ENCODE data around the gene PARD6B.
"Not testable (repeated sequence)": the region's sequence is repeated elsewhere in the genome, so short reads cannot be mapped to it uniquely, and the experiment has no call there.

Gene PARD6B

GRCh38 chr20:50750145-50750671 is 18.8 kb downstream of the PARD6B start:
- no peak for DNase-seq

GRCh38 chr20:50753152-50753551 is 21.8 kb downstream of the PARD6B start:
- DNase-seq = no peak

GRCh38 chr20:50754420-50754819 is 23.0 kb downstream of the PARD6B start:
- no peak for DNase-seq

GRCh38 chr20:50756447-50756846 is 25.1 kb downstream of the PARD6B start:
- no peak for DNase-seq

- DNase-seq = no peak
Observed at GRCh38 chr20:50758469-50758868, 27.1 kb downstream of the PARD6B start.

- DNase-seq = no peak
Observed at GRCh38 chr20:50758992-50759391, 27.6 kb downstream of the PARD6B start.

GRCh38 chr20:50759678-50760077 is 28.3 kb downstream of the PARD6B start:
- DNase-seq = no peak

- no peak for DNase-seq
Observed at GRCh38 chr20:50762045-50762422, 30.7 kb downstream of the PARD6B start.

GRCh38 chr20:50762435-50763220 is 31.2 kb downstream of the PARD6B start:
- DNase-seq = no peak

- not testable (repeated sequence) for DNase-seq
Observed at GRCh38 chr20:50763550-50764458, 32.4 kb downstream of the PARD6B start.

GRCh38 chr20:50765251-50765650 is 33.9 kb downstream of the PARD6B start:
- not testable (repeated sequence) for DNase-seq

- DNase-seq = no peak
Observed at GRCh38 chr20:50765674-50766073, 34.3 kb downstream of the PARD6B start.

- DNase-seq = not testable (repeated sequence)
Observed at GRCh38 chr20:50766955-50767809, 35.8 kb downstream of the PARD6B start.

- not testable (repeated sequence) for DNase-seq
Observed at GRCh38 chr20:50768991-50769390, 37.6 kb downstream of the PARD6B start.

- not testable (repeated sequence) for DNase-seq
Observed at GRCh38 chr20:50769551-50770085, 38.2 kb downstream of the PARD6B start.

GRCh38 chr20:50771419-50772080 is 40.2 kb downstream of the PARD6B start:
- DNase-seq = not testable (repeated sequence)

GRCh38 chr20:50772420-50773185 is 41.2 kb downstream of the PARD6B start:
- no peak for DNase-seq

GRCh38 chr20:50774515-50774914 is 43.1 kb downstream of the PARD6B start:
- DNase-seq = no peak

GRCh38 chr20:50776122-50776817 is 44.9 kb downstream of the PARD6B start:
- DNase-seq = no peak

- DNase-seq = no peak
Observed at GRCh38 chr20:50777373-50777772, 46.0 kb downstream of the PARD6B start.

Data from activated gamma-delta T cell treated with Interleukin-2 at 50 U/mL for 16 hours (primary cell).